ENCODE data around the gene CCL11. TPM values are rescaled to one million over a fixed set of nuclear protein-coding genes. Genes with fewer than 3 reads are reported as not detected.

The CCL11 gene
- total and polyA plus RNA-seq, 2 of the 8 experiments (the other 6 are each of a cell fraction or from before 2014, with no cell fraction given) = not detected

GRCh38 chr17:34236281-34236892 is 49.2 kb upstream of the CCL11 start (continued):
- TF ChIP-seq NANOG (IDR thresholded peaks at IDR 0.05; ENCODE audit: insufficient read depth, low read depth, low read length, poor library complexity, severe bottlenecking) (no peak), FOSL1 (IDR thresholded peaks at IDR 0.05; ENCODE audit: insufficient read depth, low read depth, low read length) (no peak)
